ENCODE data around the gene POLR2E. TPM values are rescaled to one million over a fixed set of nuclear protein-coding genes. Genes with fewer than 3 reads are reported as not detected.
A peak's percentile ranks its signal among the peaks of the same experiment; 100 is the strongest.

POLR2E gene
- total RNA-seq, 2 experiments from 2014 or later, result 271 to 282 TPM

GRCh38 chr19:1105873-1106840 lies 11.0 kb upstream of the POLR2E start:
- ATAC-seq (no peak), DNase-seq (no peak)
- Mint-ChIP-seq H3K9me3 (no peaks in the 10 kb centered on the region), H3K27me3 (no peaks in the 10 kb centered on the region), H3K4me3 (peak overlapping the region; percentile 57), H3K36me3 (ENCODE audit: low read depth) (peaks cover 11% of the 10 kb centered on the region), H3K4me1 (ENCODE audit: low read depth) (peaks cover 31% of the 10 kb centered on the region), H3K27ac (no peak overlapping the region)
- intact Hi-C loops (cut with micrococcal nuclease), result loop anchor here (10.0 kb wide), 1 partner anchor 139 kb away; the partner anchor contains the start of genes ATP5F1D and MIDN
- CTCF ChIA-PET, result no interaction called here
- POLR2A ChIA-PET, result interaction anchor here (0.6 to 3.2 kb wide), 11 partner anchors 7 to 134 kb away, joined by 3 to 11 read pairs (median 3); partner anchors contain the start of gene ARHGAP45
- TF ChIP-seq, protein P1, sequence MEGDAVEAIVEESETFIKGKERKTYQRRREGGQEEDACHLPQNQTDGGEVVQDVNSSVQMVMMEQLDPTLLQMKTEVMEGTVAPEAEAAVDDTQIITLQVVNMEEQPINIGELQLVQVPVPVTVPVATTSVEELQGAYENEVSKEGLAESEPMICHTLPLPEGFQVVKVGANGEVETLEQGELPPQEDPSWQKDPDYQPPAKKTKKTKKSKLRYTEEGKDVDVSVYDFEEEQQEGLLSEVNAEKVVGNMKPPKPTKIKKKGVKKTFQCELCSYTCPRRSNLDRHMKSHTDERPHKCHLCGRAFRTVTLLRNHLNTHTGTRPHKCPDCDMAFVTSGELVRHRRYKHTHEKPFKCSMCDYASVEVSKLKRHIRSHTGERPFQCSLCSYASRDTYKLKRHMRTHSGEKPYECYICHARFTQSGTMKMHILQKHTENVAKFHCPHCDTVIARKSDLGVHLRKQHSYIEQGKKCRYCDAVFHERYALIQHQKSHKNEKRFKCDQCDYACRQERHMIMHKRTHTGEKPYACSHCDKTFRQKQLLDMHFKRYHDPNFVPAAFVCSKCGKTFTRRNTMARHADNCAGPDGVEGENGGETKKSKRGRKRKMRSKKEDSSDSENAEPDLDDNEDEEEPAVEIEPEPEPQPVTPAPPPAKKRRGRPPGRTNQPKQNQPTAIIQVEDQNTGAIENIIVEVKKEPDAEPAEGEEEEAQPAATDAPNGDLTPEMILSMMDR (IDR thresholded peaks at IDR 0.05), result no peak

DNA sequence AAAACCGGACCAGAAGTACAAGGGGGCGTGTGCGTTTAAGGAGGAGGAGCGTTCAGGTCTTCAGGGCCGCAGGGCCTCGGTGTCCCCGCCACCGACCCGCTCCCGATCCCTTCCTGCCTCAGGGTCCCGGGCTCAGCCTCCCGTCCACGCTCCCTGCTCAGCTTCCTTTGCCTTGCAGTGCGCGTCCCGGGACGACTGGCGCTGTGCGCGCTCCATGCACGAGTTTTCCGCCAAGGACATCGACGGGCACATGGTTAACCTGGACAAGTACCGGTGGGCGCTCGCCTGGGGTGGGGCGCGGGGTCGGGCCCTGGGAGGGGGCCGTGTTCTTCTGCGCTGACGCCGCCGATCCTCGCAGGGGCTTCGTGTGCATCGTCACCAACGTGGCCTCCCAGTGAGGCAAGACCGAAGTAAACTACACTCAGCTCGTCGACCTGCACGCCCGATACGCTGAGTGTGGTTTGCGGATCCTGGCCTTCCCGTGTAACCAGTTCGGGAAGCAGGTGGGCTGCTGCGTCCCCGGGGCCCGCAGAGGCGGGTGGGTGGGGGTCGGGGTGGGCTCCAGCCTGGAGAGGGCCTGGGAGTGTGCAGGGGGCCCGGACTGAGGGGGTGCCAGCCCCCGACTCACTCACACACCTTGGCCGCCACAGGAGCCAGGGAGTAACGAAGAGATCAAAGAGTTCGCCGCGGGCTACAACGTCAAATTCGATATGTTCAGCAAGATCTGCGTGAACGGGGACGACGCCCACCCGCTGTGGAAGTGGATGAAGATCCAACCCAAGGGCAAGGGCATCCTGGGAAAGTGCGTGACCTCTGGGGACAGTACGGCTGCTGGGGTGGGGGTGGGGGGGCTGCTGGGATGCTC lies 10.1 kb upstream of the POLR2E start:
- ChIA-PET POLR2A (interaction anchor here (0.6 to 3.2 kb wide), 14 partner anchors 8 to 148 kb away, joined by 3 to 14 read pairs (median 4); partner anchors contain the start of gene ARHGAP45), CTCF (no interaction called here)
- Mint-ChIP-seq H3K4me1 (ENCODE audit: low read depth) (peaks cover 33% of the 10 kb centered on the region), H3K4me3 (peak overlapping the region; percentile 71), H3K27me3 (no peaks in the 10 kb centered on the region), H3K27ac (peak overlapping the region; percentile 25), H3K36me3 (ENCODE audit: low read depth) (peaks cover 11% of the 10 kb centered on the region), H3K9me3 (no peaks in the 10 kb centered on the region)
- ATAC-seq (no peak), DNase-seq (no peak)
- TF ChIP-seq, protein P1 (IDR thresholded peaks at IDR 0.05), result no peak
- intact Hi-C loops (cut with micrococcal nuclease), result loop anchor here (10.0 kb wide), 1 partner anchor 140 kb away; the partner anchor contains the start of genes ATP5F1D and MIDN

DNA sequence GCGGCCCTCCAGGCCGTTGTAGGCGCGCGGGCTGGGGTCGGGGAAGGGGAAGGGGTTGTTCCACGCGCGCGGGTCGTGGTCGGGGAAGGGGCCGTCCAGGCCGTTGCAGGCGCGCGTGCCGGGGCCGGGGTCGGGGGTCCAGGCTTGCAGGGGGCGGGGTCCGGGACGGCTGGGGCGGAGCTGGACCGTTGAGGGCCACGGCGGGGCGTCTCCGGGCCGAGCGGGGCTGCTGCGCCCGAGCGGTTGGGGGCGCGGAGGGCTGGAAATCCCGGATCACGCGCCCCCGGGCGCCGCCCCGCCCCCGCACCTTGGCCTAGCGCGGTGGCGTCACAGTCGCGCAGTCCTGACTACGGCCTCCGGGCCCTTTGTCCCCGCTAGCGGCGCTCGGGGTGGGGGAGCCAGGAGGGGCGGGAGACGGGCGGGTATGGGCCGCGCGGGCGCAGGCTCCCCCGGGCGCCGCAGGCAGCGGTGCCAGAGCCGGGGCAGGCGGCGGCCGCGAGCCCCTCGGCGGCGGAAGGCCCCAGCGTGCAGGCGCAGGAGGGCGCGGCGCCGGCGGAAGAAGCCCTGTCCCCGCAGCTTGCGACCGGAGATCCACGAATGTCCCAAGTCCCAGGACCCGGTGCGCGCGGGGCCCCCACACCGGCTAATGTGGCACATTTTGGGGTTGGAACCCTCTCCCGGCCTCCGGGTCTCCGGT lies 9.3 kb upstream of the POLR2E start:
- CTCF ChIA-PET, result interaction anchor here (1.2 kb wide), 1 partner anchor 88 kb away, joined by 3 read pairs; no protein-coding TSS in a partner anchor
- H3K27me3 Mint-ChIP-seq, result no peaks in the 10 kb centered on the region
- H3K36me3 Mint-ChIP-seq (ENCODE audit: low read depth), result peaks cover 16% of the 10 kb centered on the region
- POLR2A ChIA-PET, result interaction anchor here (0.6 to 3.7 kb wide), 17 partner anchors 9 to 148 kb away, joined by 3 to 23 read pairs (median 4); partner anchors contain the start of genes ARHGAP45 and CNN2
- H3K27ac Mint-ChIP-seq, result peak overlapping the region; percentile 25
- H3K4me3 Mint-ChIP-seq, result peak overlapping the region; percentile 71
- peak; percentile 11 for ATAC-seq
- H3K9me3 Mint-ChIP-seq, result peaks cover 3% of the 10 kb centered on the region
- TF ChIP-seq, protein P1 (IDR thresholded peaks at IDR 0.05), result no peak
- peak; percentile 74 for DNase-seq
- intact Hi-C loops (cut with micrococcal nuclease), result loop anchor here (10.0 kb wide), 1 partner anchor 140 kb away; the partner anchor contains the start of genes ATP5F1D and MIDN
- H3K4me1 Mint-ChIP-seq (ENCODE audit: low read depth), result peaks cover 41% of the 10 kb centered on the region

GRCh38 chr19:1103708-1104310 lies 8.6 kb upstream of the POLR2E start, which contains the start of gene GPX4:
Gene GPX4, plus strand, starts transcription at chr19:1103994. Its CDS starts 50 bp downstream, at chr19:1104044.
- ChIA-PET POLR2A (interaction anchor here (0.5 to 3.7 kb wide), 17 partner anchors 10 to 137 kb away, joined by 3 to 23 read pairs (median 4); partner anchors contain the start of genes ARHGAP45 and CNN2), CTCF (interaction anchor here (1.2 to 1.9 kb wide), 4 partner anchors 28 to 137 kb away, joined by 3 to 5 read pairs (median 4); partner anchors contain the start of gene ATP5F1D)
- Mint-ChIP-seq H3K27ac (peak within 1 kb of the TSS; percentile 89), H3K4me1 (ENCODE audit: low read depth) (peaks cover 48% of the 10 kb centered on the region), H3K4me3 (peak within 1 kb of the TSS; percentile 71), H3K27me3 (no peaks in the 10 kb centered on the region), H3K9me3 (peaks cover 3% of the 10 kb centered on the region), H3K36me3 (ENCODE audit: low read depth) (peaks cover 16% of the 10 kb centered on the region)
- ATAC-seq, result peak; percentile 82
- TF ChIP-seq, protein P1 (IDR thresholded peaks at IDR 0.05), result no peak
- intact Hi-C loops (cut with micrococcal nuclease), result loop anchor here (10.0 kb wide), 1 partner anchor 141 kb away; the partner anchor contains the start of genes ATP5F1D and MIDN
- DNase-seq, result peak; percentile 99

All from activated CD8-positive, alpha-beta T cell treated with anti-CD3 and anti-CD28 coated beads for 36 hours (primary cell).